Endothelial cell of umbilical vein (primary cell): ENCODE measurements around the gene CHRM3. TPM values are rescaled to one million over a fixed set of nuclear protein-coding genes. Genes with fewer than 3 reads are reported as not detected.

Source experiments
- BruUV-seq: library from RNA; stranded (reverse); fragments of 400-500 nt; replicated peaks from 2 replicates; lab custom pipeline; 2021; lab: Mats Ljungman, UMichigan
- CTCF ChIA-PET: fragments of 300-600, 350-600 bp; sonication (Branson Sonifier 250); formaldehyde crosslinking; loops from one replicate; lab custom pipeline; 2021; ENCODE audit warnings: antibody characterized with exemption, inconsistent platforms; lab: Charles Lee
- POLR2A ChIA-PET: fragments of 300-600, 350-600 bp; sonication (Branson Sonifier 250); formaldehyde crosslinking; loops from one replicate; lab custom pipeline; 2021; ENCODE audit warnings: antibody characterized with exemption, inconsistent platforms; lab: Charles Lee
- DNase-seq: peaks from one replicate; pipeline ENCODE4 v3.0.0-alpha.2; 2011; ENCODE audit warnings: low read depth, low spot score
- FAIRE-seq: peaks from 2 replicates; lab custom pipeline; 2011; peaks lifted over from hg19 to GRCh38; lab: Jason Lieb, UNC
- H2AFZ ChIP-seq: 2 replicates; pipeline ENCODE4 v1.6.0; 2012; ENCODE audit warnings: low read depth, low read length, control low read depth, inconsistent platforms
- H3K27ac ChIP-seq: 2 replicates; pipeline ENCODE4 v1.5.1; 2011; ENCODE audit warnings: low read depth, mild to moderate bottlenecking, control low read depth, low read length, moderate library complexity; ENCODE audit not compliant: insufficient read depth
- H3K27me3 ChIP-seq, 2 experiments: 2 replicates each; pipeline versions ENCODE4 v1.6.0 to v1.6.1; 2011; ENCODE audit warnings: low read length in 2 of 2, mixed read lengths in 1 of 2; ENCODE audit not compliant: control insufficient read depth in 2 of 2, insufficient read depth in 2 of 2
- H3K36me3 ChIP-seq, 2 experiments: 2 replicates in 1 of 2; 3 replicates in 1 of 2; pipeline ENCODE4 v1.5.1; 2011; ENCODE audit warnings: low read length in 2 of 2, mild to moderate bottlenecking in 1 of 2, moderate library complexity in 1 of 2; ENCODE audit not compliant: control insufficient read depth in 2 of 2, insufficient read depth in 2 of 2; ENCODE audit errors: extremely low read depth in 1 of 2
- H3K4me1 ChIP-seq: 3 replicates; pipeline ENCODE4 v1.5.1; 2011; ENCODE audit warnings: mild to moderate bottlenecking, low read length; ENCODE audit not compliant: control insufficient read depth, insufficient read depth; ENCODE audit errors: extremely low read depth
- H3K4me2 ChIP-seq: 2 replicates; pipeline ENCODE4 v1.6.1; 2011; ENCODE audit warnings: low read length, control low read depth, mixed read lengths; ENCODE audit not compliant: insufficient read depth
- H3K4me3 ChIP-seq, 3 experiments: fragments of 200-600 bp in 1 of 3; sonication (generic), shearing (Covaris generic) in 1 of 3; replicated peaks in 1 of 3; 2 replicates each; pipeline ENCODE4 v1.5.1; 2011 to 2016; ENCODE audit warnings: control low read depth in 3 of 3, low read length in 3 of 3, mild to moderate bottlenecking in 2 of 3, inconsistent platforms in 1 of 3, low read depth in 1 of 3, moderate library complexity in 1 of 3; ENCODE audit not compliant: insufficient read depth in 1 of 3
- H3K79me2 ChIP-seq: 2 replicates; pipeline ENCODE4 v1.6.0; 2012; ENCODE audit warnings: low read length, inconsistent platforms; ENCODE audit not compliant: control insufficient read depth, insufficient read depth
- H3K9ac ChIP-seq: replicated peaks from 2 replicates; pipeline ENCODE3; 2011; ENCODE audit warnings: low read length, control low read depth; ENCODE audit not compliant: insufficient read depth; ENCODE audit errors: extremely low read depth
- H3K9me1 ChIP-seq: replicated peaks from 3 replicates; pipeline ENCODE4 v1.6.0; 2011; ENCODE audit warnings: mild to moderate bottlenecking, low read length; ENCODE audit not compliant: control insufficient read depth, insufficient read depth; ENCODE audit errors: extremely low read depth
- H3K9me3 ChIP-seq: replicated peaks from 2 replicates; pipeline ENCODE4 v1.5.1; 2012; ENCODE audit warnings: low read length, inconsistent platforms; ENCODE audit not compliant: control insufficient read depth, insufficient read depth
- H4K20me1 ChIP-seq: replicated peaks from 2 replicates; pipeline ENCODE3; 2011; ENCODE audit warnings: mild to moderate bottlenecking, low read length; ENCODE audit not compliant: control insufficient read depth, insufficient read depth; ENCODE audit errors: extremely low read depth
- EZH2 ChIP-seq: IDR thresholded peaks from 2 replicates; pipeline ENCODE4 v1.6.1; 2012; ENCODE audit warnings: borderline replicate concordance, low read depth, mild to moderate bottlenecking, moderate library complexity, low read length, inconsistent platforms; ENCODE audit not compliant: severe bottlenecking
- FOS ChIP-seq: IDR thresholded peaks from 2 replicates; pipeline ENCODE4 v1.6.1; 2011; ENCODE audit warnings: mild to moderate bottlenecking, low read length, moderate library complexity, borderline replicate concordance; ENCODE audit not compliant: insufficient read depth
- GATA2 ChIP-seq: IDR thresholded peaks from 2 replicates; pipeline ENCODE4 v1.7.0; 2011; ENCODE audit warnings: low read depth, mild to moderate bottlenecking, moderate library complexity, mixed read lengths, low read length; ENCODE audit not compliant: insufficient read length, insufficient read depth
- MAX ChIP-seq: IDR thresholded peaks from 2 replicates; pipeline ENCODE4 v1.6.1; 2011; ENCODE audit not compliant: insufficient read depth, insufficient read length
- MYC ChIP-seq: IDR thresholded peaks from one replicate; pipeline ENCODE4 v1.6.1; 2011; ENCODE audit warnings: mild to moderate bottlenecking, low read depth, low read length
- POLR2A ChIP-seq: IDR thresholded peaks from 2 replicates; pipeline ENCODE4 v1.6.1; 2012; ENCODE audit warnings: low read depth, mild to moderate bottlenecking, control low read depth, low read length
- POLR2AphosphoS5 ChIP-seq: IDR thresholded peaks from 2 replicates; pipeline ENCODE4 v1.6.1; 2012; ENCODE audit warnings: low read depth, mild to moderate bottlenecking, control low read depth, low read length, moderate library complexity; ENCODE audit not compliant: insufficient read depth
- dilution Hi-C: fragments of 300-500 bp; cut with MboI; formaldehyde crosslinking; loops from one replicate; pipeline ENCODE4 v1.15.0; 2019; ENCODE audit warnings: low sequenced_read_pairs; ENCODE audit not compliant: extremely low pct_ligation_motif_present
- intact Hi-C: fragments of 100-400 bp; cut with micrococcal nuclease; formaldehyde crosslinking; loops from one replicate; pipeline ENCODE4 v1.10.0; 2022
- polyA plus RNA-seq, 4 experiments: library from polyadenylated mRNA; depleted of rRNA in 3 of 4; stranded (reverse) in 3 of 4; unstranded in 1 of 4; fragments of >200 nt; gene quantifications; 2 replicates each; pipeline versions ENCODE4 v1.2.1 to v1.2.3, GENCODE V29; 2011 to 2012; ENCODE audit warnings: missing spikeins in 1 of 4
- total RNA-seq: library from RNA; stranded (reverse); gene quantifications from 2 replicates; pipeline ENCODE4 v1.2.3, GENCODE V29; 2021
- TF ChIP-seq, protein P1 (sequence below), 2 donors: IDR thresholded peaks; 1 replicate in 1 of 2; 2 replicates in 1 of 2; pipeline ENCODE4 v1.5.1; 2011; ENCODE audit warnings: low read length in 2 of 2, mild to moderate bottlenecking in 2 of 2, moderate library complexity in 2 of 2, control low read depth in 1 of 2, inconsistent platforms in 1 of 2, low read depth in 1 of 2; ENCODE audit not compliant: insufficient read depth in 1 of 2; ENCODE audit errors: extremely low read depth in 1 of 2

CHRM3 gene
- total and polyA plus RNA-seq, 2 donors (not counting 3 experiments of a cell fraction or from before 2014, with no cell fraction given) = not detected

- peaks cover 6% of the 10 kb centered on the region for H3K9me3 ChIP-seq
- H3K4me2 ChIP-seq = no peak overlapping the region
- no peak overlapping the region for H3K9ac ChIP-seq
- H3K4me3 ChIP-seq = no peak overlapping the region
- H2AFZ ChIP-seq = no peak overlapping the region
- no peak overlapping the region for H3K27ac ChIP-seq
- DNase-seq (no peak), FAIRE-seq (no peak)
- H3K36me3 ChIP-seq = no peaks in the 10 kb centered on the region
- H3K9me1 ChIP-seq = no peaks in the 10 kb centered on the region
- intact Hi-C loops (no loop called here), dilution Hi-C loops (no loop called here)
- no peaks in the 10 kb centered on the region for H4K20me1 ChIP-seq
- TF ChIP-seq EZH2 (no peak), POLR2A (no peak), FOS (no peak)
- H3K4me1 ChIP-seq = no peaks in the 10 kb centered on the region
- ChIA-PET POLR2A (no interaction called here), CTCF (no interaction called here)
- H3K27me3 ChIP-seq = no peaks in the 10 kb centered on the region
- BruUV-seq = no TSS peak
- no peaks in the 10 kb centered on the region for H3K79me2 ChIP-seq
Measured at GRCh38 chr1:239432255-239432654, 45.9 kb downstream of the CHRM3 start.

- TF ChIP-seq POLR2A (no peak), MYC (no peak), EZH2 (no peak), FOS (no peak), MAX (no peak), GATA2 (no peak), POLR2AphosphoS5 (no peak)
- TF ChIP-seq, protein P1, sequence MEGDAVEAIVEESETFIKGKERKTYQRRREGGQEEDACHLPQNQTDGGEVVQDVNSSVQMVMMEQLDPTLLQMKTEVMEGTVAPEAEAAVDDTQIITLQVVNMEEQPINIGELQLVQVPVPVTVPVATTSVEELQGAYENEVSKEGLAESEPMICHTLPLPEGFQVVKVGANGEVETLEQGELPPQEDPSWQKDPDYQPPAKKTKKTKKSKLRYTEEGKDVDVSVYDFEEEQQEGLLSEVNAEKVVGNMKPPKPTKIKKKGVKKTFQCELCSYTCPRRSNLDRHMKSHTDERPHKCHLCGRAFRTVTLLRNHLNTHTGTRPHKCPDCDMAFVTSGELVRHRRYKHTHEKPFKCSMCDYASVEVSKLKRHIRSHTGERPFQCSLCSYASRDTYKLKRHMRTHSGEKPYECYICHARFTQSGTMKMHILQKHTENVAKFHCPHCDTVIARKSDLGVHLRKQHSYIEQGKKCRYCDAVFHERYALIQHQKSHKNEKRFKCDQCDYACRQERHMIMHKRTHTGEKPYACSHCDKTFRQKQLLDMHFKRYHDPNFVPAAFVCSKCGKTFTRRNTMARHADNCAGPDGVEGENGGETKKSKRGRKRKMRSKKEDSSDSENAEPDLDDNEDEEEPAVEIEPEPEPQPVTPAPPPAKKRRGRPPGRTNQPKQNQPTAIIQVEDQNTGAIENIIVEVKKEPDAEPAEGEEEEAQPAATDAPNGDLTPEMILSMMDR (IDR thresholded peaks at IDR 0.05; ENCODE audit: extremely low read depth in 1 of 2, insufficient read depth in 1 of 2, low read depth in 1 of 2, low read length in 2 of 2) = no peak
- no peak for FAIRE-seq
- dilution Hi-C loops = no loop called here
Measured at GRCh38 chr1:239434181-239434580, 47.8 kb downstream of the CHRM3 start.

More at GRCh38 chr1:239434181-239434580, 47.8 kb downstream of the CHRM3 start:
- intact Hi-C loops = no loop called here
- Histone ChIP-seq H3K4me1 (no peaks in the 10 kb centered on the region), H3K9me1 (no peaks in the 10 kb centered on the region), H3K4me2 (no peak overlapping the region), H3K9ac (no peak overlapping the region), H3K4me3 (no peak overlapping the region), H3K27me3 (no peaks in the 10 kb centered on the region), H3K79me2 (no peaks in the 10 kb centered on the region), H3K36me3 (no peaks in the 10 kb centered on the region), H4K20me1 (no peaks in the 10 kb centered on the region), H3K27ac (no peak overlapping the region), H2AFZ (no peak overlapping the region), H3K9me3 (peaks cover 6% of the 10 kb centered on the region)
- CTCF ChIA-PET = no interaction called here
- BruUV-seq = no TSS peak
- POLR2A ChIA-PET = no interaction called here
- no peak for DNase-seq
